Lower lobe of right lung (tissue), 2 donors: ENCODE data around the gene CEP170. TPM values are rescaled to one million over a fixed set of nuclear protein-coding genes. Genes with fewer than 3 reads are reported as not detected.

ENCODE experiments used
- ATAC-seq, 2 donors: fragments of 200-7000 bp; cut with Tn5 transposase; one replicate each; pipeline ENCODE4 v1.9.1; 2020 to 2022; ENCODE audit warnings: mild to moderate bottlenecking in 2 of 2, moderate library complexity in 2 of 2
- DNase-seq: peaks from one replicate; pipeline ENCODE4 v3.0.0-alpha.2; 2020
- H3K27ac ChIP-seq: fragments of 200-600 bp; one replicate; pipeline ENCODE4 v1.8.0; 2022
- H3K27me3 ChIP-seq: fragments of 200-600 bp; one replicate; pipeline ENCODE4 v1.8.0; 2022; ENCODE audit warnings: low read depth
- H3K36me3 ChIP-seq: fragments of 200-600 bp; one replicate; pipeline ENCODE4 v1.8.0; 2022; ENCODE audit warnings: mild to moderate bottlenecking
- H3K4me1 ChIP-seq: fragments of 200-600 bp; one replicate; pipeline ENCODE4 v1.8.0; 2022
- H3K4me3 ChIP-seq: fragments of 200-600 bp; one replicate; pipeline ENCODE4 v1.8.0; 2022; ENCODE audit warnings: mild to moderate bottlenecking
- H3K9me3 ChIP-seq: fragments of 200-600 bp; one replicate; pipeline ENCODE4 v1.8.0; 2022
- intact Hi-C: fragments of 100-400 bp; cut with DNase I; formaldehyde crosslinking; loops from one replicate; pipeline ENCODE4 v1.11.0; 2022
- total RNA-seq: library from RNA; stranded (reverse); fragmentation: NEBNext Ultra II Directional; extraction: Animal tissue kit (Norgen Biotek cat#: 25700); gene quantifications from one replicate; pipeline ENCODE4 v1.2.1, GENCODE V29; 2021
- TF ChIP-seq, protein P1 (sequence below): fragments of 200-600 bp; IDR thresholded peaks from one replicate; pipeline ENCODE4 v1.8.0; 2022; ENCODE audit warnings: antibody characterized with exemption, mild to moderate bottlenecking
- donor health status: DM: no; HTN: yes; CAD: no; lungs with severe emphysema.

Gene CEP170
- total RNA-seq, 1 donor from 2014 or later = 106 TPM

DNA sequence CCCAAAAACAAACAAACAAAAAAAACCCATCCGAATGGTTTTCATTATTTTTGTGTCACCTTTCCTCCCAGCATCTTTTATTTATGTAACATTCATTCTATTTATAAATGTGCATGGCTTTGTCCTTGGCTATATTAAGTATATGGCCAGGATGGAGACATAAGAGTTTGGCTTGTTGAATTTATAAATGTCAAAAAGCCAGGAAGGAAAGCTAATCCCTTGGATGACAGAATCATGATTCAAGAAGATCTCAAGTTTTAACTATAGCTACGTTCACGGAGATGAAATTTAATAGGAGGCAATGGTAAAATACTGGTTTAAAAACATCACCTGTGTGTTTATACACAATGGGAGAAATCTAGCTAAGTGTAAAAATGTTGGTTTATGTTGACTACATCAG, 5.0 kb downstream of the CEP170 start:
- DNase-seq = no peak
- TF ChIP-seq, protein P1, sequence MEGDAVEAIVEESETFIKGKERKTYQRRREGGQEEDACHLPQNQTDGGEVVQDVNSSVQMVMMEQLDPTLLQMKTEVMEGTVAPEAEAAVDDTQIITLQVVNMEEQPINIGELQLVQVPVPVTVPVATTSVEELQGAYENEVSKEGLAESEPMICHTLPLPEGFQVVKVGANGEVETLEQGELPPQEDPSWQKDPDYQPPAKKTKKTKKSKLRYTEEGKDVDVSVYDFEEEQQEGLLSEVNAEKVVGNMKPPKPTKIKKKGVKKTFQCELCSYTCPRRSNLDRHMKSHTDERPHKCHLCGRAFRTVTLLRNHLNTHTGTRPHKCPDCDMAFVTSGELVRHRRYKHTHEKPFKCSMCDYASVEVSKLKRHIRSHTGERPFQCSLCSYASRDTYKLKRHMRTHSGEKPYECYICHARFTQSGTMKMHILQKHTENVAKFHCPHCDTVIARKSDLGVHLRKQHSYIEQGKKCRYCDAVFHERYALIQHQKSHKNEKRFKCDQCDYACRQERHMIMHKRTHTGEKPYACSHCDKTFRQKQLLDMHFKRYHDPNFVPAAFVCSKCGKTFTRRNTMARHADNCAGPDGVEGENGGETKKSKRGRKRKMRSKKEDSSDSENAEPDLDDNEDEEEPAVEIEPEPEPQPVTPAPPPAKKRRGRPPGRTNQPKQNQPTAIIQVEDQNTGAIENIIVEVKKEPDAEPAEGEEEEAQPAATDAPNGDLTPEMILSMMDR = no peak
- no peak overlapping the region for H3K4me3 ChIP-seq
- no peak overlapping the region for H3K27ac ChIP-seq
- peaks cover 63% of the 10 kb centered on the region for H3K4me1 ChIP-seq
- no peaks in the 10 kb centered on the region for H3K9me3 ChIP-seq
- no peaks in the 10 kb centered on the region for H3K36me3 ChIP-seq
- intact Hi-C loops = no loop called here
- H3K27me3 ChIP-seq = no peaks in the 10 kb centered on the region
- ATAC-seq = no peak

DNA sequence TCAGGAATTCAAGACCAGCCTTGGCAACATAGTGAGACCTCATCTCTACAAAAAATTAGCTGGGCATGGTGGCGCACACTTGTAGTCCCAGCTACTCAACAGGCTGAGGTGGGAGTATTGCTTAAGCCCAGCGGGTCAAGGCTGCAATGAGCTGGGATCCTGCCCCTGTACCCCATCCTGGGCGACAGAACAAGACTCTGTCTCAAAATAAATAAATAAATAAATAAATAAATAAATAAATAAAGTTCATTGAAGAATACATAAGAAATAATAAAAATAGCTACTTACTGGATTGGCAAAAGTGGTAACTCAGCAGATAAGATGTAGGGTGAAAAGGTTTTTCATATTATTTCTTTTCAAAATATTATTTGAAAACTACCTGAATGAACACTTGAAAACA, 5.9 kb downstream of the CEP170 start:
- Histone ChIP-seq H3K27ac (no peak overlapping the region), H3K27me3 (no peaks in the 10 kb centered on the region), H3K4me3 (no peak overlapping the region), H3K9me3 (no peaks in the 10 kb centered on the region), H3K4me1 (peaks cover 71% of the 10 kb centered on the region), H3K36me3 (no peaks in the 10 kb centered on the region)
- no peak for ATAC-seq
- no peak for DNase-seq
- TF ChIP-seq, protein P1 = no peak
- intact Hi-C loops = no loop called here

DNA sequence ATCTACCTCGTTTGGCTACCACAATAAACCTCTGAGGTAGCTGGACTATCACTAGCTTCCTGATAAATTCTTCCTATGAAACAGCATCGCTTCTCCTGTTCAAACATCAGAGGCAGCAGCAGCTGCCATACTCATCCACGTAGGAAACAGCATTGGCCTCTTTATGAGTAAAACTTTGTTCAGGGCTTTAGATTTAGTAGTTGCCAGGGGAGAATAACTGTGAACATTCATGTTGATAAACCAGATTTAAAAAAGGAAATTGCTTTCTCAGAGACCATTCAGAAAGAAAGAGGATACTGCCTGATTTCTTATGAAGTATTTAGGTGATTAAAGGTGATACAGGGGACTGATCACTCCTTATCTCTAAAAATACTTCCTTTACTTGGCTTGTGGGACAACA, 7.2 kb downstream of the CEP170 start:
- no peak overlapping the region for H3K4me3 ChIP-seq
- ATAC-seq = no peak
- H3K9me3 ChIP-seq = no peaks in the 10 kb centered on the region
- TF ChIP-seq, protein P1 = no peak
- H3K4me1 ChIP-seq = peaks cover 61% of the 10 kb centered on the region
- intact Hi-C loops = no loop called here
- no peak for DNase-seq
- H3K27me3 ChIP-seq = no peaks in the 10 kb centered on the region
- no peak overlapping the region for H3K27ac ChIP-seq
- H3K36me3 ChIP-seq = no peaks in the 10 kb centered on the region

DNA sequence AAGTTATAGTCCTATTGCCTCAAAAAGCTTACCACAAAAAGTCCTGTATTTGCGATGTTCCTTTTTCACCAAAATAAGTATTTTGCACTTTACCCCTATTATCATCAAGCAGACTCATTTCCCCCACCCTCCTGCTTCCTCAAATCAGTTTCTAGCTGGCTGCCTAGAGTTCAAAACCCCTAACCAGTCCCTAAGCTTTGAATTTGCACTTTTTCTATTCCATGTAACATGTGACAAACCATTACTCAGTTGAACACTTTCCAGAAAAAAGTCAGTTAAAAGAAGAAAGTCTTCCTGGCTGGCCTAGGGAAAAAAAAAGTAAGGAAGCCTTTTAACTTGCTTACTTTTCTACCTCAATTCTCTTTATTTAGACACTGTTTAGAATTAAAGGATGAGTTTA, 8.2 kb downstream of the CEP170 start:
- intact Hi-C loops = no loop called here
- no peaks in the 10 kb centered on the region for H3K27me3 ChIP-seq
- TF ChIP-seq, protein P1 = no peak
- H3K36me3 ChIP-seq = no peaks in the 10 kb centered on the region
- DNase-seq (no peak), ATAC-seq (peak; percentile 67 to 69)
- H3K27ac ChIP-seq = no peak overlapping the region
- H3K9me3 ChIP-seq = no peaks in the 10 kb centered on the region
- H3K4me1 ChIP-seq = peaks cover 51% of the 10 kb centered on the region
- no peak overlapping the region for H3K4me3 ChIP-seq

DNA sequence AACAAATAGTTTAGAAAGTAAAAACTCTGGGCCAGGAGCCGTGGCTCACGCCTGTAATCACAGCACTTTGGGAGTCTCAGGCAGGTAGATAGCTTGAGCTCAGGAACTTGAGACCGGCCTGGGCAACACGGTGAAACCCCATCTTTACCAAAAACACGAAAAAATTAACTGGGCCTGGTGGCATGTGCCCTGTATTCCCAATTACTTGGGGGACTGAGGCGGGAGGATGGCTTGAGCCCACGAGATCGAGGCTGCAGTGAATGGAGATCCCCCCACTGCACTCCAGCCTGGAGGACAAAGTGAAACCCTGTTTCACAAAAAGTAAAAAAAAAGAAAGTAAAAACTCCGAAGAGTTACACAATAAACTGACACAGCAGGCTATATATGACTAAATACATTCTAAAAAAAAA, 10.6 kb downstream of the CEP170 start:
- H3K9me3 ChIP-seq = no peaks in the 10 kb centered on the region
- intact Hi-C loops = no loop called here
- no peaks in the 10 kb centered on the region for H3K27me3 ChIP-seq
- H3K36me3 ChIP-seq = no peaks in the 10 kb centered on the region
- H3K4me3 ChIP-seq = no peak overlapping the region
- H3K27ac ChIP-seq = no peak overlapping the region
- DNase-seq = no peak
- TF ChIP-seq, protein P1 = no peak
- peaks cover 30% of the 10 kb centered on the region for H3K4me1 ChIP-seq
- ATAC-seq = no peak
